ENCODE measurements around the gene PCSK6.

DNA sequence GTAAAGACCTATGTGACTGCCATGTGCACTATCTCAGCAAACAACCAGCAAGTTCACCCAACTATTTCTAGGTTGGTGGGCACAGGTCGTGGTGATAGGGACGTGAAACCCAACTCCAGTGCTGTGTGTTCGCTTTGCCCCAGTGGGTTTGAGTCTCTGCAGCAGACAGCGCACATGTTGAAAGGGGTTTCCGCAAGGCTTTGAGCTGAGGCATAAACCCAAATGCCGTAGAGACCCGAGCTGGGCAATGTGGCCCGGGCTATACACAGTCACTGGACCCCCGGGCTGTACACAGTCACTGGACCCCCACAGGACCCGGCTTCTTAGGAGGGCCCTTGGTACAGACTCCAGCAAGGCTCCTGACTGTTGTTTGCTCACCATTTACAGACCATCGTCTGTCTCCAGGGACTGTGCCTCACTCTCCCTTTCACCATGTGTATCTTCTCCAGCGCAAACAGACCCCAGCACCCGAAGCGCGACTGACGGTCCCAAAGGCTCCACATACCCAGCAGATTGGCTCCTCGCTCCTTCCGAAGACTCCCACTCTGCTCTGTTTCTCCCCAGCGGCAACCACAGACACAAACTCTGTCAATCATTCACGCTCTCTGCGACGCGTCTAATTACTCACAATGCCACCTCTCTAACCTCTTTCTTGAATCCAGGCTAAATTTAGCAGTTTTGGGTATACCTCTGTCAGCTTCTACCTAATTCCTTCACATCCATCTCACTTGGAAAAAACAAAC is 31.2 kb downstream of the PCSK6 start:
- TF ChIP-seq, protein P1, sequence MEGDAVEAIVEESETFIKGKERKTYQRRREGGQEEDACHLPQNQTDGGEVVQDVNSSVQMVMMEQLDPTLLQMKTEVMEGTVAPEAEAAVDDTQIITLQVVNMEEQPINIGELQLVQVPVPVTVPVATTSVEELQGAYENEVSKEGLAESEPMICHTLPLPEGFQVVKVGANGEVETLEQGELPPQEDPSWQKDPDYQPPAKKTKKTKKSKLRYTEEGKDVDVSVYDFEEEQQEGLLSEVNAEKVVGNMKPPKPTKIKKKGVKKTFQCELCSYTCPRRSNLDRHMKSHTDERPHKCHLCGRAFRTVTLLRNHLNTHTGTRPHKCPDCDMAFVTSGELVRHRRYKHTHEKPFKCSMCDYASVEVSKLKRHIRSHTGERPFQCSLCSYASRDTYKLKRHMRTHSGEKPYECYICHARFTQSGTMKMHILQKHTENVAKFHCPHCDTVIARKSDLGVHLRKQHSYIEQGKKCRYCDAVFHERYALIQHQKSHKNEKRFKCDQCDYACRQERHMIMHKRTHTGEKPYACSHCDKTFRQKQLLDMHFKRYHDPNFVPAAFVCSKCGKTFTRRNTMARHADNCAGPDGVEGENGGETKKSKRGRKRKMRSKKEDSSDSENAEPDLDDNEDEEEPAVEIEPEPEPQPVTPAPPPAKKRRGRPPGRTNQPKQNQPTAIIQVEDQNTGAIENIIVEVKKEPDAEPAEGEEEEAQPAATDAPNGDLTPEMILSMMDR (conservative IDR thresholded peaks at IDR 0.05; ENCODE audit: low read length): no peak
- no peak for TF ChIP-seq EZH2phosphoT487 (IDR thresholded peaks at IDR 0.05; ENCODE audit: borderline replicate concordance, low read depth, low read length)
